ENCODE data around the gene RDM1.
A peak's percentile ranks its signal among the peaks of the same experiment; 100 is the strongest.
"Not testable (repeated sequence)": the region's sequence is repeated elsewhere in the genome, so short reads cannot be mapped to it uniquely, and the experiment has no call there.

Gene RDM1

GRCh38 chr17:35898283-35899070, 32.1 kb downstream of the RDM1 start:
- peak; percentile 75 for DNase-seq

GRCh38 chr17:35897772-35898171, 32.8 kb downstream of the RDM1 start:
- not testable (repeated sequence) for DNase-seq

GRCh38 chr17:35895636-35896587, 34.7 kb downstream of the RDM1 start:
- DNase-seq, result peak; percentile 78

- DNase-seq, result no peak
Observed at GRCh38 chr17:35894206-35894605, 36.4 kb downstream of the RDM1 start.

- DNase-seq, result no peak
Observed at GRCh38 chr17:35893751-35894150, 36.8 kb downstream of the RDM1 start.

GRCh38 chr17:35892091-35893035, 38.2 kb downstream of the RDM1 start:
- peak; percentile 85 for DNase-seq

GRCh38 chr17:35891269-35891668, 39.3 kb downstream of the RDM1 start:
- no peak for DNase-seq

- DNase-seq, result no peak
Observed at GRCh38 chr17:35890774-35891155, 39.8 kb downstream of the RDM1 start.

- no peak for DNase-seq
Observed at GRCh38 chr17:35889818-35890773, 40.5 kb downstream of the RDM1 start.

- DNase-seq, result no peak
Observed at GRCh38 chr17:35889241-35889640, 41.3 kb downstream of the RDM1 start.

- DNase-seq, result peak; percentile 82
Observed at GRCh38 chr17:35879773-35880654, 50.6 kb downstream of the RDM1 start, which contains the start of gene CCL5. TSS of gene CCL5 (minus strand) at chr17:35880360.

- DNase-seq, result no peak
Observed at GRCh38 chr17:35878361-35878760, 52.2 kb downstream of the RDM1 start.

- DNase-seq, result no peak
Observed at GRCh38 chr17:35877345-35878029, 53.1 kb downstream of the RDM1 start.

- no peak for DNase-seq
Observed at GRCh38 chr17:35876534-35876933, 54.0 kb downstream of the RDM1 start.

GRCh38 chr17:35875800-35876139, 54.8 kb downstream of the RDM1 start:
- DNase-seq, result no peak

GRCh38 chr17:35875072-35875799, 55.3 kb downstream of the RDM1 start:
- DNase-seq, result no peak

GRCh38 chr17:35872196-35872980, 58.2 kb downstream of the RDM1 start:
- no peak for DNase-seq
